GM19035 (cell line): ENCODE data around the gene BPNT1.
A peak's percentile ranks its signal among the peaks of the same experiment; 100 is the strongest.
"Not testable (repeated sequence)": the region's sequence is repeated elsewhere in the genome, so short reads cannot be mapped to it uniquely, and the experiment has no call there.

Source experiments
- ATAC-seq: cut with Tn5 transposase; IDR thresholded peaks from one replicate; pipeline ENCODE4 v1.9.1; 2021; ENCODE audit not compliant: unreplicated experiment

Gene BPNT1

DNA sequence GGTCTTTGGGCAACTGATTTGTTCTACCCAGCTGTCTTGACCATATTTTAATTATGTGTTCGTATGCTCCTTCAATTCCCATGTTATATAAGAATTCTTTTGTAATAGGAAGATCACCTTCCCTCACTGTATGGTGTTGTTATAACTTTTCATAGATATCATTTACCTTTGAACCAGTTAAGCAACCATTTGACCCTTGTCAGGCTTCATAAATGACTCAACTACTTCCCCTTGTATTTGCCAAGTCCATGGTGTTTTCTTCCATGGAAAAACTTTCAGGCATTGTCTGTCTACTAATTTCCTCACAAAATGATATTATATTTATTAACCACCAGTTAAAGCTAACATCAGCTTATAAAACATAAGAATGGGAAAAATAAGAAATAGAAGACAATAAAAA is 5.1 kb downstream of the BPNT1 start:
- no peak for ATAC-seq

- no peak for ATAC-seq
These were observed 11.7 kb downstream of the BPNT1 start for GRCh38 chr1:220077887-220078286.

GRCh38 chr1:220076861-220077762 is 12.5 kb downstream of the BPNT1 start:
- no peak for ATAC-seq

DNA sequence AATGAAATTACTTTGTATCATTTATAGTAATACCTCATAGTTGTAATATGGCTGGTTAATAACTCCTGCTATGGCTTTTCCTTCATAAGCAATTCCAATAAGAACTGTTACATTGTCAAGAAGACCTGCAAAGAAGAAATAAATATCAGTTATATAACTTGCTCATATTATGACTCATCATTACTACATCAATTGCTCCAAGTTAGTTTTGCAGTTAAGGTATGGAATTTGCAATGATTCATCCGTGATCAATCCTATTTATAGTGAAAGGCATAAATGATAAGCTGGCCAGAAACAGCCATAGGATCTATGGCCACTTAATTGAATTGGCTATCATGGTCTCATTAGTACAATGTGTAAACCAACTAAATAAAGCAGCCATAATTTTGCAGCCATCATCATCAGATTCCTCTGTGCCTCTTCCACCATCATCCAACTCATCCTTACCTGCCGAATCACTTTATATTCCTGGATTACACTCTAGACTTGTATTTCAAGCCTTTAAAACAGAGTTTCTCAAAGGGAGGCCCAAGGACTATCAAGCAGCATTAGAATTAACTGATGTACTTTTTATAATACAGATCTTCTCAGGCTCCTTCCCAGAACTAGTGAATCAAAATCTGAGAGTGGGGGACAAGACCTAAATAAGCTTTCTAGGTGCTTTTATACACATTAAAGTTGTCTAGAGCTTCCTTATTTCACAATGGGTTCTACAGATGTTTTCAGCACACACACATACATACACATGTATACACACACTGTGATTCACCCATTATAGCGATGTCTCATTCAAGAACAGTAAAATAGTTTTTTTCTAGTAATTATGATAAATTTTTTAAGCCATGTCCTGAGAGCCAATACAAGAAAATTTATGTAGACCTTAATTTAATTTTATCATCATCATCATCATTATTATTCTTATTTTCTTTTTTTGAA is 22.1 kb downstream of the BPNT1 start:
- no peak for ATAC-seq

DNA sequence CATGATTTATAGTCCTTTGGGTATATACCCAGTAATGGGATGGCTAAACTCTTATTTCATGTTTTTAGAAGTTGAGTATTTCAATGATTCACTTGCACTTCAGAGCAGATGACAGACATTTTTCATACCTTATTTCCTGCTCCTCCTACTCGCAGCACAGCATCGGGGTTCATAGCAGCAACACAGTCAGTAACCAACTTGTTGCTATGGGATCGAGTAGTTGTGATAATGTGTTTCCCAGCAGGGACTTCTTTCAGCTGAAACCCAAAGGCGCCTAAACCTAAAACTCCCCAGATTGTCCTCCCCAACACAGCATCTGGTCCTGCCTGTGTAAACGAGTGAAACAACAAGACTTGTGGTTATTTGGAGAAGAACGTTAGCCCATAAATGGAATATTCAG is 27.0 kb downstream of the BPNT1 start:
- no peak for ATAC-seq

DNA sequence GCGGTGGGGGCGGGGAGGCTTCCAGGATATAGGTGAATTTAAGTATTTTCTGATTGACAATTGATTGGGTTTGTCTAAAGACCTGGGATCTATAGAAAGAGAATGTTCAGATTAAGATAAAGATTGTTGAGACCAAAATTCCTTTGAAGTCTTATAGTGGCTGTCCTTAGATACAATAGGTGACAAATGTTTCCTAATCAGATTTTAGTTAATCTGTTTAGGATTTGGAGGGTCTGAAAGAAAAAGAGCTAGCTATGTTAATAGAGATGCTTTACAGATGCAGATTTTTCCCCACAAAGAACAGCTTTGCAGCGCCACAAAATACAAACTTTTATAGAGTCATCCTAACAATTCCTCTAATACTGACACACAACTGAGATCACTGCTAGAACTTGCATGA is 28.7 kb downstream of the BPNT1 start:
- ATAC-seq, result no peak

- ATAC-seq, result no peak
These were observed 33.2 kb downstream of the BPNT1 start for GRCh38 chr1:220056374-220056773.

- ATAC-seq, result peak; percentile 99
These were observed 43.3 kb downstream of the BPNT1 start, which contains the start of gene EPRS1 for GRCh38 chr1:220046052-220046930. Gene EPRS1 (minus strand): TSS chr1:220046505. CDS start chr1:220046388, 117 bp downstream.

- peak; percentile 28 for ATAC-seq
These were observed 44.1 kb downstream of the BPNT1 start for GRCh38 chr1:220045356-220046051.

DNA sequence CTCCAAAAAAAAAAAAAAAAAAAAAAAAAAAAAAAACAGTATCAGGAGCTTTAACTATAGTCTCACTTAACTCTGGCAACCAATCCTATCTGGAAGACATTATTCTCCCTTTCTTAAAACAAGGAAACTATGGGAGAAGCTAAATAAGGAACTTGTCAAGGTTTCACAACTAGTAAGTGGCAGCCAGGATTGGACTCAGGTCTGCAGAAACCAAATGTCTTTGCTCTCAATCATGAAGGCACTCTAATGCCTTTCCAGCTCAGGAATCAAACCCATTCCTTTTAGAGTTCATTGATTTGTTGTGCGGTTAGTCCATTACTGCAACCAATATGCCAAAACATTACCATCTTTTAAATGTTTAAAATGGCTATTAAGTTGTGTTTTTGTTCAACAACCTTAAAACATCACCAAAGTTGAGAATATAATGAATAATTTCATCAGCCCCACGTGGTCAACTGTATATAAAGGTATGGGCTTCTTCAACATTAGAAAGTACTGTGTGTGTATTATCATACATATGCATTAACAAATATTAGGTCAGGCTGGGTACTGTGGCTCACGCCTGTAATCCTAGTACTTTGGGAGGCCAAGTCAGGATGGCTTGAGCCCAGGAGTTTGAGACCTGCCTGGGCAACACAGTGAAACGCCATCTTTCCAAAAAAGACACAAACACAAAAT is 44.8 kb downstream of the BPNT1 start:
- ATAC-seq, result no peak

GRCh38 chr1:220043646-220044045 is 45.9 kb downstream of the BPNT1 start:
- ATAC-seq, result no peak

GRCh38 chr1:220040028-220040596 is 49.5 kb downstream of the BPNT1 start:
- ATAC-seq, result no peak

- no peak for ATAC-seq
These were observed 50.9 kb downstream of the BPNT1 start for GRCh38 chr1:220038640-220039039.

GRCh38 chr1:220037810-220038209 is 51.8 kb downstream of the BPNT1 start:
- not testable (repeated sequence) for ATAC-seq

DNA sequence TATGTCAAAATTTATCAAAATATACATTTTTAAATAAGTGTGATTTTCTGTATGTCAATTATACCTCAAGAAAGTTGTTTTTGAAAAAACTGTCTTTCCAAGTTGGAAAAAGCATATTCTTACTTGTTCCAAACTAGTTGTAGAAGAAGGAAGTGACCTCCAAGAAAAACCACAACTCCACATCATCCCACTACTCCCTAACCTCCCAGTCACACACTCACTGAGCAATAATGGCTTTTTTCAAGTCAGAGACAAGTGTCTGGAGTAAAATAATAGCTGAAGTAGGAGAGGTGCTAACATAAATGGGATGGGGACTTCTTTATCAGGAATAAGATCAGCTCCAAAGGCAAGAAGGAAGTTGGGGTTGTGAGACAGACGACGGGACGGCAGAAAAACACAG is 56.7 kb downstream of the BPNT1 start:
- no peak for ATAC-seq

DNA sequence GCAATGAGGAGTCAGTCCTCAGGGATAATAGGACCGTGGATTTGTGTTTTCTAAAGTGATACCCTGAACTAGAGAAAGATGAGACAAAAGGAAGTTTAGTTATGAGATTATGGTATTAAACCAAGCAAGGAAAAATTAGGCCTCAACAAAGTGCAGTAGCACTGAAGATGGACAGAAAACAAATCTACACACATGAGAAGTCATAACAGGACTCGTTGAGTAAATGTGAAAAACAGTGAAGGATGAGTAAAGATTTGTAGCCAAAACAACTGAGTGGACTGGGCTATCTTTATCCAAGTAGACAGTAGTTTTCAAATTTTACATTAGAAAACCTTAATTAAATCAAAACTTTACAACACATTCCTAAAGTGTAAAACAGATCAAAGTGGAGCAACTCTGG is 58.3 kb downstream of the BPNT1 start:
- no peak for ATAC-seq

GRCh38 chr1:220028346-220028895 is 61.2 kb downstream of the BPNT1 start:
- ATAC-seq, result no peak

GRCh38 chr1:220019071-220019470 is 70.5 kb downstream of the BPNT1 start:
- ATAC-seq, result no peak

DNA sequence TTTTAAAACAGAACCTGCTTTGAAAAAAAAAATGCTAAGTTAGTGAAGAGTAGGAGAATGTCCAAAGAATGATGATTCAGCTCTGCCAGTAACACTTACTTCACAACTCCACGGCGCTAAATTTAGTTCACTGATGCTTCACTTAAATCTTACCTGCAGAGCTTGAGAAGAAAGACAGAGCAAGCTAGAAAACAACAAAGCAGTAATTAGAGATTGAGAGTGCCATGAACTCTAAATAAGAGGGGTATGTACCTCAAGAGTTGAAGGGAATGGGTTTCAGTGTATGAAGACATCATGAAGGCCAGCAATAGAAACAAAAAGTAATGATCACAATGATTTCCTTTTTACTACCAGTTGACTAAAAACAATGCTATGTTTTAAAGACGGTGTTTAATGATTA is 76.1 kb downstream of the BPNT1 start:
- ATAC-seq, result peak; percentile 45
